Dedifferentiated amniotic fluid mesenchymal stem cell (primary cell): ENCODE results near the gene CADPS.
"Not testable (repeated sequence)": the region's sequence is repeated elsewhere in the genome, so short reads cannot be mapped to it uniquely, and the experiment has no call there.

ENCODE experiments used
- DNase-seq: peaks from one replicate; pipeline ENCODE4 v3.0.0-alpha.2; 2016; ENCODE audit errors: extremely low spot score

CADPS gene

GRCh38 chr3:62600033-62600432 is 275.2 kb downstream of the CADPS start:
- DNase-seq, result no peak

- DNase-seq, result no peak
These were observed 277.7 kb downstream of the CADPS start for GRCh38 chr3:62597491-62597890.

GRCh38 chr3:62592408-62592807 is 282.8 kb downstream of the CADPS start:
- no peak for DNase-seq

GRCh38 chr3:62589078-62589477 is 286.1 kb downstream of the CADPS start:
- no peak for DNase-seq

GRCh38 chr3:62587579-62588031 is 287.6 kb downstream of the CADPS start:
- DNase-seq, result no peak

GRCh38 chr3:62587169-62587568 is 288.0 kb downstream of the CADPS start:
- DNase-seq, result no peak

GRCh38 chr3:62586356-62586755 is 288.9 kb downstream of the CADPS start:
- no peak for DNase-seq

GRCh38 chr3:62585861-62586260 is 289.4 kb downstream of the CADPS start:
- no peak for DNase-seq

- DNase-seq, result no peak
These were observed 290.6 kb downstream of the CADPS start for GRCh38 chr3:62584636-62585035.

GRCh38 chr3:62582495-62583172 is 292.6 kb downstream of the CADPS start:
- DNase-seq, result no peak

- DNase-seq, result not testable (repeated sequence)
These were observed 294.7 kb downstream of the CADPS start for GRCh38 chr3:62580485-62580884.

- DNase-seq, result no peak
These were observed 298.1 kb downstream of the CADPS start for GRCh38 chr3:62577153-62577552.

GRCh38 chr3:62574266-62574898 is 300.8 kb downstream of the CADPS start:
- DNase-seq, result no peak

GRCh38 chr3:62571916-62572315 is 303.3 kb downstream of the CADPS start:
- DNase-seq, result no peak

GRCh38 chr3:62570888-62571287 is 304.3 kb downstream of the CADPS start:
- DNase-seq, result no peak

- no peak for DNase-seq
These were observed 305.6 kb downstream of the CADPS start for GRCh38 chr3:62569609-62570008.

GRCh38 chr3:62567097-62568021 is 307.9 kb downstream of the CADPS start:
- DNase-seq, result peak; percentile 38

- DNase-seq, result no peak
These were observed 309.1 kb downstream of the CADPS start for GRCh38 chr3:62566022-62566557.

- no peak for DNase-seq
These were observed 312.6 kb downstream of the CADPS start for GRCh38 chr3:62562596-62562995.

- DNase-seq, result peak; percentile 27
These were observed 313.2 kb downstream of the CADPS start for GRCh38 chr3:62562017-62562416.

GRCh38 chr3:62559831-62560445 is 315.3 kb downstream of the CADPS start:
- DNase-seq, result peak; percentile 35
